Measurements from ENCODE around the gene GPR132.

- TF ChIP-seq CTCF (IDR thresholded peaks at IDR 0.05) = no peak
- TF ChIP-seq POLR2AphosphoS5 (IDR thresholded peaks at IDR 0.05) = no peak
- no peak for TF ChIP-seq POLR2A (IDR thresholded peaks at IDR 0.05)
Observed at GRCh38 chr14:105066240-105067071, 1.2 kb upstream of the GPR132 start.

Data from prostate gland (tissue), 2 donors.